ENCODE measurements around the gene FAAH2.

Gene FAAH2

DNA sequence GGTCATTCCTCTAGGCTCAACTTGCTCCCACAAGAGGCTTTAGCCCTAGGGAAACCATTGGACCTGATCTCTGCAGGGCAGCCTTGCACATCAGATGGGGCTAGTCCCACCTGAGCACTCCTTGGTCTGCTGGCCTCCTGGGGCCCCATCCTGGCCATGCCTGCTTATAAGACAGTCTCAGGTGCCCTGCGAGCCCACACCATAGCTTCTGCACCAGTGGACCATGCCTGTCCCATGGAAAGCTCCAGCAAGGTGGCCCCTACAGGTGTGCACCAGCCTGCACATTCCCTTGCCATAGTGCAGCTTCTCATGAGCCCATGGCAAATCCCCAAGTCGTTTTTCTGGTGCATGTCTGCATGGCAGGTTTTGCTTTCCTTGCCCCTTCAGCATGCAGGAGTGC lies 19.6 kb upstream of the FAAH2 start:
- DNase-seq, result no peak
- TF ChIP-seq, protein P1, sequence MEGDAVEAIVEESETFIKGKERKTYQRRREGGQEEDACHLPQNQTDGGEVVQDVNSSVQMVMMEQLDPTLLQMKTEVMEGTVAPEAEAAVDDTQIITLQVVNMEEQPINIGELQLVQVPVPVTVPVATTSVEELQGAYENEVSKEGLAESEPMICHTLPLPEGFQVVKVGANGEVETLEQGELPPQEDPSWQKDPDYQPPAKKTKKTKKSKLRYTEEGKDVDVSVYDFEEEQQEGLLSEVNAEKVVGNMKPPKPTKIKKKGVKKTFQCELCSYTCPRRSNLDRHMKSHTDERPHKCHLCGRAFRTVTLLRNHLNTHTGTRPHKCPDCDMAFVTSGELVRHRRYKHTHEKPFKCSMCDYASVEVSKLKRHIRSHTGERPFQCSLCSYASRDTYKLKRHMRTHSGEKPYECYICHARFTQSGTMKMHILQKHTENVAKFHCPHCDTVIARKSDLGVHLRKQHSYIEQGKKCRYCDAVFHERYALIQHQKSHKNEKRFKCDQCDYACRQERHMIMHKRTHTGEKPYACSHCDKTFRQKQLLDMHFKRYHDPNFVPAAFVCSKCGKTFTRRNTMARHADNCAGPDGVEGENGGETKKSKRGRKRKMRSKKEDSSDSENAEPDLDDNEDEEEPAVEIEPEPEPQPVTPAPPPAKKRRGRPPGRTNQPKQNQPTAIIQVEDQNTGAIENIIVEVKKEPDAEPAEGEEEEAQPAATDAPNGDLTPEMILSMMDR (IDR thresholded peaks at IDR 0.05), result no peak
- no peaks in the 10 kb centered on the region for H3K4me1 ChIP-seq
- H3K9me3 ChIP-seq, result peaks cover 0 to 25% (median 23%) of the 10 kb centered on the region in 3 donors
- H3K36me3 ChIP-seq, result no peaks in the 10 kb centered on the region
- intact Hi-C loops (cut with DNase I; ENCODE audit: low total_unique reads), result no loop called here
- no peak overlapping the region for H3K4me3 ChIP-seq
- no peaks in the 10 kb centered on the region for H3K27me3 ChIP-seq
- H3K27ac ChIP-seq, result no peak overlapping the region

DNA sequence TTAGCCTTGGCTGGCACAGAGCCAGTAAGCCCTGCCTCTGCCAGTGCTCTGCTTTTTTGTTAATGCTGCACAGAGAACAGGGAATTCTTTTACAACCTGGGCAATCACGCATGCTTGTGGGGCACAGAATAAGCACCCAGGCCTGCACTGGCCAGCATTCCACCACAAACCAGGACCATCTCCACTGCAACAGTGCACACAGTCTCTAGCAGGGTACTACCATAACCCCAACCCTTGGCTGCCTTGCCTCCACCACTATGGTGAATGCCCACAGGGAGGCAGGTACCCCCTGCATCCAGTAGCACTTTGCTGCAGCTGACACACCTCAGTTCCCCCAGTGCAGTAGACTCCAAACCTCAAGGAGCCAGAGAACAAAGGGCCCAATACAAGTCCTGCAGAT lies 19.2 kb upstream of the FAAH2 start:
- Histone ChIP-seq H3K27me3 (no peaks in the 10 kb centered on the region), H3K4me1 (no peaks in the 10 kb centered on the region), H3K9me3 (peaks cover 0 to 25% (median 23%) of the 10 kb centered on the region in 3 donors), H3K4me3 (no peak overlapping the region), H3K36me3 (no peaks in the 10 kb centered on the region), H3K27ac (no peak overlapping the region)
- TF ChIP-seq, protein P1 (IDR thresholded peaks at IDR 0.05), result no peak
- intact Hi-C loops (cut with DNase I; ENCODE audit: low total_unique reads), result no loop called here
- no peak for DNase-seq

DNA sequence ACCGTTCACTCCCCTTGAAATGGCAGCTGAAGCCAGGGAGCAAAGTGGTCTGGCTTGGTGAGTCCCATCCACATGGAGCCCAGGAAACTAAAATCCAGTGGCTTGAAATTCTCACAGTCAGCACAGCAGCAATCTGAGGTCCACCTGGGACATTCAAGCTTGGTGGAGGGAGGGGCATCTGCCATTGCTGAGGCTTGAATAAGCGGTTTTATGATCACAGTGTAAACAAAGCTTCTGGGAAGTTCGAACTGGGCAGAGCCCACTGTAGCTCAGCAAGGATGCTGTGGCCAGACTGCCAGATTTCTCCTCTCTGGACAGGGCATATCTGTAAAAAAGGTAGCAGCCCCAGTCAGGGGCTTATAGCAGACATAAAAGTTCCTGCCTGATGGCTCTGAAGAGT lies 15.5 kb upstream of the FAAH2 start:
- H3K36me3 ChIP-seq, result no peaks in the 10 kb centered on the region
- intact Hi-C loops (cut with DNase I; ENCODE audit: low total_unique reads), result no loop called here
- TF ChIP-seq, protein P1 (IDR thresholded peaks at IDR 0.05), result no peak

DNA sequence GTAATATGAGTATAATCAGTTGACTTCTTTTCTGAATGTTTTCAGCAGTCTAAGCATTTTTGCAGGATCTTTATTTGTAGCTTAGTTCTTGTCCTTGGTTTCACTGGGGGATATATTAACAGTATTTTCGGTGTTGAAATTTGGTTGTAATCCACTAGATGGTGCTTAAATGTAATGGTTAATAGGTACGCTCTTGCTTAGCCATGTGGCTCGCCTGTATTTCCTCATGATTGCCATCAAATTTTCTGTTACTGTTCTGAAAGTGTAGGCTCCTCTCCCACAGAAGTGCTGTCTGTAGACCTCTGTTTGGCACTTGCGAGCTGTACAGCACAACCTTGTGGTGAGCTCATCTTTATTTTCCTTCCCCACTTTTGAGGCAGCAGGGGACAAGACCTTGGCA lies 3.9 kb upstream of the FAAH2 start:
- Histone ChIP-seq H3K27ac (no peak overlapping the region), H3K9me3 (peaks cover 0 to 13% (median 11%) of the 10 kb centered on the region in 3 donors), H3K4me1 (no peaks in the 10 kb centered on the region), H3K36me3 (no peaks in the 10 kb centered on the region), H3K4me3 (no peak overlapping the region), H3K27me3 (no peaks in the 10 kb centered on the region)
- intact Hi-C loops (cut with DNase I; ENCODE audit: low total_unique reads), result no loop called here
- DNase-seq, result no peak
- TF ChIP-seq, protein P1 (IDR thresholded peaks at IDR 0.05), result no peak

More for the DNA sequence above, 15.5 kb upstream of the FAAH2 start:
- no peak for DNase-seq
- H3K4me1 ChIP-seq, result no peaks in the 10 kb centered on the region
- H3K4me3 ChIP-seq, result no peak overlapping the region
- H3K9me3 ChIP-seq, result peaks cover 0 to 21% (median 17%) of the 10 kb centered on the region in 3 donors
- no peak overlapping the region for H3K27ac ChIP-seq
- H3K27me3 ChIP-seq, result no peaks in the 10 kb centered on the region

DNA sequence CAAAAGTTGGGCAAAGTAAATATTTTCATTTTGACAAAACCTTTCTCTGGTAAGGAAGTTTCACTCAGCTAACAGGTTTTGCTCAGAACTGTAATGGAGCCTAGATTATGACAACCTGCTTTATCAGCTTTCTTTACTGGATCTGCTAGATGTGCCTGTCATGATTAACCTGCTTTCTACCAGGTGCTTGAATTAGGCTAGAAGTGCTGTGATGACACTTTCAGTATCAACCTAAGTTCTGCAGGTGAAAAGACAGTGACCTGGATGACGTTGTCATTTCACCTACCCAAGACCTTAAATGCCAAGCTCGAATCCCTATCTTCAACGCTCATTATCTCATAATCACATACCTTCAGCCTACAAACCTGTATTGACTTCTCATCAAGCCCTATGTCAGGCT lies 1.5 kb upstream of the FAAH2 start:
- TF ChIP-seq, protein P1 (IDR thresholded peaks at IDR 0.05), result no peak
- H3K36me3 ChIP-seq, result no peaks in the 10 kb centered on the region
- no peak overlapping the region for H3K4me3 ChIP-seq
- no peaks in the 10 kb centered on the region for H3K4me1 ChIP-seq
- peaks cover 0 to 6% (median 0%) of the 10 kb centered on the region in 3 donors for H3K9me3 ChIP-seq
- H3K27ac ChIP-seq, result no peak overlapping the region
- intact Hi-C loops (cut with DNase I; ENCODE audit: low total_unique reads), result no loop called here
- no peak for DNase-seq
- no peaks in the 10 kb centered on the region for H3K27me3 ChIP-seq

DNA sequence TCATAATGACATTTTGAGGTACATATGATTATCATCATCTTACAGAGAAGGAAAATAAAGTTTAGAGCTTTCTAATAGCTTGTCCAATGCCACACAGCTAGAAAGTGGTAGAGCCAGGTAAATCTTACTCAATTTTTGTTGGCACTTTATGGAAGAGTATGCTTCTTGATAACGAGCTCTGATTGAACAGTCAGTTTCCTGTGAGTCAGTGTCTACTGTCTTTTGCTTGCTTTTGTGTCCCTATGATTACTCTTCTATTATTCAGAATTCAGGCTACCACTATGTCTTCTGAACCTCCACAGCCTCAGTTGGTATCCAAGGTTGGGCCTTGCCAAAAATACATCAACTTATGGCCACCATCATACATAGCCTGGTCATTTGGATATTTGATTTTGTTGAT lies 2.6 kb downstream of the FAAH2 start:
- H3K27ac ChIP-seq, result no peak overlapping the region
- no peaks in the 10 kb centered on the region for H3K9me3 ChIP-seq
- H3K36me3 ChIP-seq, result no peaks in the 10 kb centered on the region
- H3K27me3 ChIP-seq, result no peaks in the 10 kb centered on the region
- H3K4me1 ChIP-seq, result no peaks in the 10 kb centered on the region
- intact Hi-C loops (cut with DNase I; ENCODE audit: low total_unique reads), result no loop called here
- H3K4me3 ChIP-seq, result no peak overlapping the region
- DNase-seq, result no peak
- TF ChIP-seq, protein P1 (IDR thresholded peaks at IDR 0.05), result no peak

Data from tibial artery (tissue), 4 donors.